Measurements from ENCODE around the gene APBA1.

The APBA1 gene

DNA sequence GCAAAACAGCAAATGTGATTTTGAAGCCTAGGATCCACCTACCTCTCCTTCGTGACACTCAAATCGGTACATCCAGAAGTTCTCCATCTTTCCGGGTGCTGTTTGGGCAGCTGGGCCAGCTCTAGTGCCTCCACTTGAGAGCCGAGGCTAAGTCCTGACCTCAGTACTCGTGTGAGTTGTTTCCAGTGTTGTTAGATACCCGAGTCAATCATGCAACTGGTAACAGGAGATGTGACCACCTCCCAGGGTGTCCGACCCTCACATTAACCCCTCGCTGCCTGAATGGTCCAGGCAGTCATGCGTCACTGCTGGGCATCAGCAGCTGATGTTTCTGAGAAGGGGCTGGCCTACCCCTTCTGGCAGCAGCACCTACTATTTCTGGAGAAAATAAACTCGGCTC, 176.9 kb downstream of the APBA1 start:
- TF ChIP-seq, protein P1, sequence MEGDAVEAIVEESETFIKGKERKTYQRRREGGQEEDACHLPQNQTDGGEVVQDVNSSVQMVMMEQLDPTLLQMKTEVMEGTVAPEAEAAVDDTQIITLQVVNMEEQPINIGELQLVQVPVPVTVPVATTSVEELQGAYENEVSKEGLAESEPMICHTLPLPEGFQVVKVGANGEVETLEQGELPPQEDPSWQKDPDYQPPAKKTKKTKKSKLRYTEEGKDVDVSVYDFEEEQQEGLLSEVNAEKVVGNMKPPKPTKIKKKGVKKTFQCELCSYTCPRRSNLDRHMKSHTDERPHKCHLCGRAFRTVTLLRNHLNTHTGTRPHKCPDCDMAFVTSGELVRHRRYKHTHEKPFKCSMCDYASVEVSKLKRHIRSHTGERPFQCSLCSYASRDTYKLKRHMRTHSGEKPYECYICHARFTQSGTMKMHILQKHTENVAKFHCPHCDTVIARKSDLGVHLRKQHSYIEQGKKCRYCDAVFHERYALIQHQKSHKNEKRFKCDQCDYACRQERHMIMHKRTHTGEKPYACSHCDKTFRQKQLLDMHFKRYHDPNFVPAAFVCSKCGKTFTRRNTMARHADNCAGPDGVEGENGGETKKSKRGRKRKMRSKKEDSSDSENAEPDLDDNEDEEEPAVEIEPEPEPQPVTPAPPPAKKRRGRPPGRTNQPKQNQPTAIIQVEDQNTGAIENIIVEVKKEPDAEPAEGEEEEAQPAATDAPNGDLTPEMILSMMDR (IDR thresholded peaks at IDR 0.05; ENCODE audit: control insufficient read depth, extremely low read depth, insufficient read depth), result no peak
- no peak for DNase-seq (ENCODE audit: low read depth)
- H3K4me3 ChIP-seq (ENCODE audit: low read depth, low read length), result no peak overlapping the region

- H3K4me3 ChIP-seq (ENCODE audit: low read depth, low read length), result no peak overlapping the region
- no peak for DNase-seq (ENCODE audit: low read depth)
- TF ChIP-seq, protein P1 (IDR thresholded peaks at IDR 0.05; ENCODE audit: control insufficient read depth, extremely low read depth, insufficient read depth), result no peak
These were observed 177.4 kb downstream of the APBA1 start for GRCh38 chr9:69494763-69495162.

- DNase-seq (ENCODE audit: low read depth), result no peak
- TF ChIP-seq, protein P1 (IDR thresholded peaks at IDR 0.05; ENCODE audit: control insufficient read depth, extremely low read depth, insufficient read depth), result no peak
- no peak overlapping the region for H3K4me3 ChIP-seq (ENCODE audit: low read depth, low read length)
These were observed 178.0 kb downstream of the APBA1 start for GRCh38 chr9:69494208-69494607.

GRCh38 chr9:69486498-69486897, 185.7 kb downstream of the APBA1 start:
- no peak for DNase-seq (ENCODE audit: low read depth)
- TF ChIP-seq, protein P1 (IDR thresholded peaks at IDR 0.05; ENCODE audit: control insufficient read depth, extremely low read depth, insufficient read depth), result no peak

DNA sequence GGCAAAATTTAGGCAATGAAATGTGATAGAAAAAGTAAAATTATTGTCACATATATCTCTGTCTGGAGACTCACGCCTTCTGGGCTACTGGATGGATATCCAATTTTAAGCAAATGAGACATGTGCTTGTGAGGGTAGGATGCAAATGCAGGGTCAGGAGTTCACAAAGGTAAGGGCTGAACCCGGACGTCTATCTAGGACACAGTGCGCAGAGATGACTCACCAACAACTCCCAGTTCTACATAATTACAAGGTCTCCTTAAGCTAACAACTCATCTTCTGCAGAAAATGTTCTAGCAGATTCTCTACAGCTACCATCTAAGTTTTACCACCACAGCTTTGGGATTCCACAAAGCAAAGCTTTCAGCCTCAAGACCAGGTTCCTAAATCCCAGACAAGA, 186.7 kb downstream of the APBA1 start:
- H3K4me3 ChIP-seq (ENCODE audit: low read depth, low read length), result no peak overlapping the region
- DNase-seq (ENCODE audit: low read depth), result no peak
- TF ChIP-seq, protein P1 (IDR thresholded peaks at IDR 0.05; ENCODE audit: control insufficient read depth, extremely low read depth, insufficient read depth), result no peak

More at GRCh38 chr9:69486498-69486897, 185.7 kb downstream of the APBA1 start:
- H3K4me3 ChIP-seq (ENCODE audit: low read depth, low read length), result no peak overlapping the region

GRCh38 chr9:69483886-69484422, 188.2 kb downstream of the APBA1 start:
- TF ChIP-seq, protein P1 (IDR thresholded peaks at IDR 0.05; ENCODE audit: control insufficient read depth, extremely low read depth, insufficient read depth), result no peak
- H3K4me3 ChIP-seq (ENCODE audit: low read depth, low read length), result no peak overlapping the region
- DNase-seq (ENCODE audit: low read depth), result no peak

DNA sequence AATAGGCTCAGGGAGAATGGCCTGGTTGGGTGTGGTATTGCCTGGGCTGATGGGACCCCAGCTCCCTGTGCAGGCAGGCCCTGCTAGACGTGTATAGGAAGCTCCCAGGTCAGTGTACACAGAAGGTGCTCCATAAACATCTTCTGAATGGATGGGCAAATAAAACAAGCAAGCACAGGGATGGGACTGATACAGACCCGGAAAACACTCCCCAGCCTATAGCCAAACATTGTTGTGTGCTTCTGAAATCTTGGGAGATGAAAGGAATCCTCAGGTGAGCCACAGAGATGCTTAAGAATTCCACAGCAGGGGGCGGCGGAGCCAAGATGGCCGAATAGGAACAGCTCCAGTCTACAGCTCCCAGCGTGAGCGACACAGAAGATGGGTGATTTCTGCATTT, 195.4 kb downstream of the APBA1 start:
- H3K4me3 ChIP-seq (ENCODE audit: low read depth, low read length), result no peak overlapping the region
- no peak for DNase-seq (ENCODE audit: low read depth)

More for the DNA sequence above, 195.4 kb downstream of the APBA1 start:
- TF ChIP-seq, protein P1 (IDR thresholded peaks at IDR 0.05; ENCODE audit: control insufficient read depth, extremely low read depth, insufficient read depth), result no peak

Data from LNCaP clone FGC (cell line).